IPS-11a (cell line): ENCODE data around the gene NUDT2.
A peak's percentile ranks its signal among the peaks of the same experiment; 100 is the strongest.

ENCODE experiments used
- H3K4me3 ChIP-seq: one replicate; pipeline ENCODE4 v1.5.1; 2013; ENCODE audit warnings: low read depth, low read length, control low read depth

Gene NUDT2

GRCh38 chr9:34370335-34370969, 41.1 kb downstream of the NUDT2 start:
- no peak overlapping the region for H3K4me3 ChIP-seq

- no peak overlapping the region for H3K4me3 ChIP-seq
These were observed 41.9 kb downstream of the NUDT2 start for GRCh38 chr9:34370970-34371880.

- H3K4me3 ChIP-seq: no peak overlapping the region
These were observed 42.6 kb downstream of the NUDT2 start for GRCh38 chr9:34371886-34372466.

GRCh38 chr9:34372467-34373011, 43.2 kb downstream of the NUDT2 start:
- no peak overlapping the region for H3K4me3 ChIP-seq

- no peak overlapping the region for H3K4me3 ChIP-seq
These were observed 44.4 kb downstream of the NUDT2 start for GRCh38 chr9:34373749-34374148.

- no peak overlapping the region for H3K4me3 ChIP-seq
These were observed 45.0 kb downstream of the NUDT2 start for GRCh38 chr9:34374339-34374738.

GRCh38 chr9:34374905-34375552, 45.7 kb downstream of the NUDT2 start:
- no peak overlapping the region for H3K4me3 ChIP-seq

GRCh38 chr9:34375901-34376595, 46.7 kb downstream of the NUDT2 start:
- peak overlapping the region; percentile 57 for H3K4me3 ChIP-seq

- peak within 1 kb of the TSS; percentile 57 for H3K4me3 ChIP-seq
These were observed 47.4 kb downstream of the NUDT2 start, which contains the start of gene MYORG for GRCh38 chr9:34376596-34377403. Gene MYORG (minus strand): TSS chr9:34376898. CDS start chr9:34372943, 3,955 bp downstream.

GRCh38 chr9:34377404-34377746, 48.0 kb downstream of the NUDT2 start:
- H3K4me3 ChIP-seq: peak overlapping the region; percentile 37

GRCh38 chr9:34378376-34379060, 49.1 kb downstream of the NUDT2 start:
- H3K4me3 ChIP-seq: no peak overlapping the region

GRCh38 chr9:34379334-34380033, 50.1 kb downstream of the NUDT2 start:
- H3K4me3 ChIP-seq: peak overlapping the region; percentile 78

- peak overlapping the region; percentile 78 for H3K4me3 ChIP-seq
These were observed 50.7 kb downstream of the NUDT2 start for GRCh38 chr9:34380034-34380510.

- peak overlapping the region; percentile 39 for H3K4me3 ChIP-seq
These were observed 51.3 kb downstream of the NUDT2 start for GRCh38 chr9:34380511-34381315.

GRCh38 chr9:34381323-34381722, 52.0 kb downstream of the NUDT2 start:
- H3K4me3 ChIP-seq: peak overlapping the region; percentile 39

- H3K4me3 ChIP-seq: no peak overlapping the region
These were observed 52.7 kb downstream of the NUDT2 start for GRCh38 chr9:34382054-34382453.

GRCh38 chr9:34382879-34383278, 53.5 kb downstream of the NUDT2 start:
- H3K4me3 ChIP-seq: no peak overlapping the region
